ENCODE measurements around the gene LONP2.
"Not testable (repeated sequence)": the region's sequence is repeated elsewhere in the genome, so short reads cannot be mapped to it uniquely, and the experiment has no call there.

Gene LONP2

DNA sequence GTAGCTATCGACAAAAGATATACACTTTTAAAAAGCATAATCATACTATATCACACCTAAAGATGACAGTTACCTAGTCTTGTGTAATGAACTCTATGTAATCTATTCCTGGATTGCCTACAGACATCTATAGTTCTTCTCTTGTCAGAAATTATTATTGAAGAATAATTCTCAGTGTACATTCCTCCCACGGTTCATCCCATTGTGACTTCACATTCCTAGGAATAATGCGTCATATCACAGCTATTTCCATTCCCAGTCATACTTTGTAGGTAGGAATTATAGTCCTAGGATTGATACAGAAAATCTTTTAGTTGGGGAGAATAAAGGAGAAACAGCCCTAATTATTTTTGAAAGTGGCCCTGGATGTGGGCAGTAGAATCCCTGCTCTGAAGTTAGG is 47.2 kb downstream of the LONP2 start:
- no peak for DNase-seq (ENCODE audit: low read depth)

DNA sequence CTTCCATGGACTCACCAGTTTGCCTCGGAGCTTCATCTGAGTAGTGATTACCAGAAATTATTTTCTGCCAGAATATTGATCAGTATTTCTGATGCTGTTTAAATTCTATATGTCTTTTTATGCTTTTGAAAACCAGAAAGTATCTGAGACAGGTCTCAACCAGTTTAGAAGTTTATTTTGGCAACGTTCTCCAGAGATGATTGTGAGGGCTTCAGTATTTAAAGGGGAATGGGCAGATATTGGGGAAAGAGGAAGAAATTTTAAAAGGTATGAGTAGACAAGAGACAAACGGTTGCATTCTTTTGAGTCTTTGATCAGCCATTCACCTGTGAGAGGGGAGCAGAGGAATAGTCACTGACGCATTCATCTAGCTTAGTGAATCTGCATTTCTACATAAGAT is 47.7 kb downstream of the LONP2 start:
- DNase-seq (ENCODE audit: low read depth): no peak

GRCh38 chr16:48292452-48292851 is 48.4 kb downstream of the LONP2 start:
- no peak for DNase-seq (ENCODE audit: low read depth)

DNA sequence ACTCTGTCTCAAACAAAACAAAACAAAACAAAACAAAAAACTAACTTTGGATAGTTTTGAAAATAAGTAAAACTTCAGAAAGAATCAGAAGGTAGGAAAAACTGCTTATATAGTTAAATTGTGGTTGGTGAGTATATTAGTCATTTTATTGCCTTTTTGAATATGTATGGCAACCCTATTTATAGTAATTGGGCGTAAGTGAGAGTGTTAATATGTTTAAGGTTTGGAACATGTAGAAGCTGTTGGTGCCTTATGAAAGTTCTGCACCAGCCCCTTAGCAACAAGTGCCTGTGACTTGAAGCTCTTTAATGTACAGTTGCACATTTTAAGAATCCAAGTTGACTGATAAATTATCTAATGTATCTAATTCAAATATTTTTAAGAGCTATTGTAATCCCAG is 50.6 kb downstream of the LONP2 start:
- DNase-seq (ENCODE audit: low read depth): no peak

- no peak for DNase-seq (ENCODE audit: low read depth)
Observed at GRCh38 chr16:48295488-48296281, 51.6 kb downstream of the LONP2 start.

DNA sequence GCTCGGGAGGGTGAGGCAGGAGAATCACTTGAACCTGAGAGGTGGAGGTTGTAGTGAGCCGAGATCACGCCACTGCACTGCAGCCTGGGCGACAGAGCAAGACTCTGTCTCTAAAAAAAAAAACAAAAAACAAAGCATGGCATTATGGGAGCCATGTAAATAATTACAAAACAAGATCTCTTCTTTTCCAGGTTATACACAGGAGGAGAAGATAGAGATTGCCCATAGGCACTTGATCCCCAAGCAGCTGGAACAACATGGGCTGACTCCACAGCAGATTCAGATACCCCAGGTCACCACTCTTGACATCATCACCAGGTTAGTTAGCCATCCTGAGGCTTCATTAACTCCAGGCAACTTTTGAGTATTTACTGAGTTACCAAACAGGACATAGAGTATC is 55.4 kb downstream of the LONP2 start:
- DNase-seq (ENCODE audit: low read depth): no peak

GRCh38 chr16:48300391-48300856 is 56.3 kb downstream of the LONP2 start:
- no peak for DNase-seq (ENCODE audit: low read depth)

DNA sequence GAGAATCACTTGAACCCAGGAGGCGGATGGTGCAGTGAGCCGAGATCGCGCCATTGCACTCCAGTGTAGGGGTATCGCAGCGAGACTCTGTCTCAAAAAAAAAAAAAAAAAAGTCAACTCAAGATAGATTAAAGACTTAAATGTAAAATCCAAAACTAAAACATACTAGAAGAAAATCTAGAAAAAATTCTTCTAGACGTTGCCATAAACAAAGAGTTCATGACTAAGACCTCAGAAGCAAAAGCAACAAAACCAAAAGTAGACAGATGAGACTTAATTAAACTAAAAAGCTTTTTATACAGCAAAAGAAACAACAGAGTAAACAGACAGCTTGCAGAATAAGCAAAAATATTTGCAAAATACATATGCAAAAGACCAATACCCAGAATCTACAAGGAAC is 64.4 kb downstream of the LONP2 start:
- DNase-seq (ENCODE audit: low read depth): no peak

- no peak for DNase-seq (ENCODE audit: low read depth)
Observed at GRCh38 chr16:48310908-48311641, 67.0 kb downstream of the LONP2 start.

DNA sequence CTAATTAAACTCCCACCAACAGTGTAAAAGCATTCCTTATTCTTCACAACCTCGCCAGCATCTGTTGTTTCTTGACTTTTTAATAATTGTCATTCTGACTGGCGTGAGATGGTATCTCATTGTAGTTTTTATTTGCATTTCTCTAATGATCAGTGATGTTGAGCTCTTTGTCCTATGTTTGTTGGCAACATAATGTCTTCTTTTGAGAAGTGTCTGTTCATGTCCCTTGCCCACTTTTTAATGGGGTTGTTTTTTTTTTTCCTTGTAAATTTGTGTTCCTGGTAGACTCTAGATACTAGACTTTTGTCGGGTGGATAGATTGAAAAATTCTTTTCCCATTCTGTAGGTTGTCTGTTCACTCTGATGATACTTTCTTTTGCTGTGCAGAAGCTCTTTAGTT is 69.8 kb downstream of the LONP2 start:
- DNase-seq (ENCODE audit: low read depth): not testable (repeated sequence)

DNA sequence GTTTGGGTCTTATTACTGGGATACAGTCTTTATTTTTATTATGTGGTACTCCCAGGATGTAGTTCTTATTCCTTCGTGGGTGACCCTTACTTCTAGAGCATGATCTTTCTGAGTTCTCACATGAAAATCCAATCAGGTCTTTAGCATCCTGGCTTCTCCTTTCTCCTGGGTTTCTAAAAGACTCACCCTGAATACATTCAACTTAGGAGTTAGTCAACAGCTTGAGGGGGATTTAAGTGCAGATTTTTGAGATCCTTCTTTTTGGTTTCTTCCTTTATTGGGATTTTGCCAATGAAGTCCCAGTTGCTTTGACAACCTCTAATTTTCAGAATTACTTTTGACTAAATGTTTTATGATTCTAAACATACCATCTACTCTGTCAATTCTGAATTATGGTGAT is 72.9 kb downstream of the LONP2 start:
- no peak for DNase-seq (ENCODE audit: low read depth)

DNA sequence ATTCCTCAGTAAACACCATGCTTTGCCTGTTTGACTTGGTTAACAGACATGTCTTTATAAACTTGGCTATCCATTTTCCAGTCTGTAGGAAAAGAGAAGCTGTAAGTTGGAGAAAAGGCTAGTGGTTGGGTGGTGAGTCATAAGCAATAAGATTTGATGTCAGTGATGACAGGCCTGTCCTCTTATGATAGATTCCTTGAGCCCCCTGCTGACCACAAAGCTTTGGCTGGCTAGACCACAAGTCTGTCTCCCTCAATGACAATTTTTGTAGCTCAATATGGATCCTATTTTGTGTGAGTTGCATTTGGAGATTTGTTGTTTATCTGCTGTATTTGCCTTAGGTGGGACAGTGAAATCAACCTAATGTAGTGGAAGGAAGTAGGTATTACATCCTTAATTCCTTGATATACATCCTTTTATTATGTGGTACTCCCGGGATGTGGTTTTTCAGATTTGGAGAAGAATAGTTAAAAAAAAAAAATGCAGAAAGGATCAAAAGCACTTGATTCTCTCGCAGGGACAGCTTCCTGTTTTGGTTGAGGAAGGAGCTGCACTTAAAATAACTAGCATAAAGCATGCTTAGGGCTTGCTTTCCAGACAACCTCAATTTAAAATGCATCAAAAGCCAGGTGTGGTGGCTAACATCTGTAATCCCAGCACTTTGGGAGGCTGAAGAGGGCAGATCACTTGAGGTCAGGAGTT is 73.7 kb downstream of the LONP2 start:
- no peak for DNase-seq (ENCODE audit: low read depth)

GRCh38 chr16:48318630-48319029 is 74.5 kb downstream of the LONP2 start:
- no peak for DNase-seq (ENCODE audit: low read depth)

GRCh38 chr16:48321317-48322036 is 77.4 kb downstream of the LONP2 start:
- no peak for DNase-seq (ENCODE audit: low read depth)

GRCh38 chr16:48323783-48324775 is 80.0 kb downstream of the LONP2 start:
- no peak for DNase-seq (ENCODE audit: low read depth)

- no peak for DNase-seq (ENCODE audit: low read depth)
Observed at GRCh38 chr16:48326915-48327314, 82.8 kb downstream of the LONP2 start.

- no peak for DNase-seq (ENCODE audit: low read depth)
Observed at GRCh38 chr16:48329138-48329537, 85.0 kb downstream of the LONP2 start.

- DNase-seq (ENCODE audit: low read depth): no peak
Observed at GRCh38 chr16:48330189-48330840, 86.2 kb downstream of the LONP2 start.

DNA sequence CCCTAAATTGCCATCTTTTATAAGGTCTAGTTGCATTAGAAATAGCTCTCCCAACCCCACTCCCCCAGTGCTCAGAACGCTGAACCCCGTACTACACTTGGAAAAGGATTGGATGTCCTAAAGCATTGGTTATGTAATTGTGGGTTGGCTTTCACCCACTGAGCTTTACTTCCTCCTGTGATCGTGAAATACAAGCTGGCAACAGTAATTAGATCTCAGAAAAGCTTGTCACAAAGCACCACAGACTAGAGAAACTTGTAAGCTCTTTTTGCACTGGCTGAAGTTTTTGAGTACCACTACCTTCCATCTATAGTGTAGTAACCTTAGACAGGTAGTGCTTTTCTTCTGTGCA is 86.7 kb downstream of the LONP2 start:
- no peak for DNase-seq (ENCODE audit: low read depth)

GRCh38 chr16:48332978-48333377 is 88.9 kb downstream of the LONP2 start:
- DNase-seq (ENCODE audit: low read depth): no peak

DNA sequence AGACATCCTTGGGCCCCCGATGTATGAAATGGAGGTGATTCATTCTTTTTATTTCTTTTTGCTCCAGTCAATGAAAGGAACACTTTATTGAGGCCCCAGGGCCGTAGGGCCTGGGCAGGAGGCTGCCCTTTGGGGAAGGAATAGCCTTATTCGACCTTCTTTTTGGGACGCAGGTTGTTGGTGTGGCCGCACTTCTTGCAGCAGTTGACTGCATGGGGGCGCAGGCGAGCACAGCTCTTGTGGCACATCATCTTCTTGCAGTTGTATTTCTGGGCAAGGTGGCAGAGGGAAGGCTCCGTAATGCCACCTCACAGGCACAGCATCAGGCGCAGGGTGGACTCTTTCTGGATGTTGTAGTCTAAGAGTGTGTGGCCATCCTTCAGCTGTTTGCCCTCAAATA is 90.2 kb downstream of the LONP2 start:
- no peak for DNase-seq (ENCODE audit: low read depth)
